Adrenal gland (tissue), 12 donors: ENCODE measurements around the gene VPS50. TPM values are rescaled to one million over a fixed set of nuclear protein-coding genes. Genes with fewer than 3 reads are reported as not detected.

Experiments used
- DNase-seq, 7 donors: peaks; one replicate each; pipeline ENCODE4 v3.0.0-alpha.2; 2019 to 2020
- H3K27ac ChIP-seq, 5 donors: fragments of 200-600 bp; sonication (generic) in 4 of 5; 1 replicate in 3 of 5; 2 replicates in 2 of 5; pipeline versions ENCODE4 v1.5.1 to v1.8.0; 2016 to 2020; ENCODE audit warnings: mild to moderate bottlenecking in 1 of 5
- H3K27me3 ChIP-seq: fragments of 200-600 bp; 2 replicates; pipeline ENCODE4 v1.8.0; 2021
- H3K36me3 ChIP-seq, 2 donors: fragments of 200-600 bp; replicated peaks in 1 of 2; 1 replicate in 1 of 2; 2 replicates in 1 of 2; pipeline versions ENCODE4 v1.5.1 to v1.8.0; 2018 to 2022
- H3K4me1 ChIP-seq, 2 donors: fragments of 200-600 bp; replicated peaks in 1 of 2; 1 replicate in 1 of 2; 2 replicates in 1 of 2; pipeline versions ENCODE4 v1.5.1 to v1.8.0; 2018 to 2021
- H3K4me3 ChIP-seq, 4 donors: fragments of 200-600 bp; sonication (generic) in 3 of 4; one replicate each; pipeline ENCODE4 v1.5.1; 2016 to 2018
- H3K9me3 ChIP-seq, 3 donors: fragments of 200-600 bp; sonication (generic) in 1 of 3; replicated peaks in 1 of 3; 1 replicate in 2 of 3; 2 replicates in 1 of 3; pipeline versions ENCODE4 v1.5.1 to v1.8.0; 2016 to 2021
- CTCF ChIP-seq, 6 experiments: fragments of 450-650 bp in 4 of 6; fragments of 200-600 bp in 2 of 6; sonication (generic) in 1 of 6; IDR thresholded peaks; 1 replicate in 5 of 6; 2 replicates in 1 of 6; pipeline versions ENCODE4 v1.5.1 to v1.8.0; 2016 to 2021; ENCODE audit warnings: antibody characterized with exemption in 6 of 6, mild to moderate bottlenecking in 2 of 6, moderate library complexity in 1 of 6
- POLR2A ChIP-seq, 2 donors: fragments of 450-650 bp; IDR thresholded peaks; one replicate each; pipeline ENCODE4 v1.6.1; 2017; ENCODE audit warnings: antibody characterized with exemption in 2 of 2, mild to moderate bottlenecking in 2 of 2, moderate library complexity in 1 of 2
- WGBS, 4 donors: extraction: QIAGEN DNeasy Blood & Tissue Kit in 2 of 4; methylation state at CpG; one replicate each; pipeline versions ENCODE4 v1.1.5 to v1.1.7; 2013 to 2017; 5-methylcytosine and 5-hydroxymethylcytosine counted together
- intact Hi-C, 2 donors: fragments of 100-400 bp; cut with DNase I; formaldehyde crosslinking; loops; one replicate each; pipeline versions ENCODE4 v1.14.1 to v1.15.0; 2022 to 2023
- polyA plus RNA-seq, 3 donors: library from polyadenylated mRNA; stranded (reverse); fragments of 200-250 nt in 2 of 3; fragments of 350-450 nt in 1 of 3; fragmentation: Illumina TruSeq in 1 of 3; extraction: RNeasy Lipid Tissue Mini Kit (QIAGEN cat#74804) in 1 of 3; gene quantifications; one replicate each; pipeline ENCODE4 v1.2.3, GENCODE V29; 2013 to 2014
- total RNA-seq, 9 donors: library from RNA; depleted of rRNA in 4 of 9; stranded (reverse); fragments of >200 nt in 4 of 9; fragments of 120-200 nt in 1 of 9; fragmentation: NEBNext Ultra II Directional in 1 of 9; extraction: Animal tissue kit (Norgen Biotek cat#: 25700) in 1 of 9; gene quantifications; one replicate each; pipeline versions ENCODE4 v1.1.0 to v1.2.4, GENCODE V29; 2013 to 2023
- donor health status: healthy with polysubstance abuse.
- donor health status: Bipolar disorder and iron deficiency.
- donor health status: DM: yes; HTN: yes; CAD: no.
- donor health status: DM: no; HTN: no; CAD: no.
- donor health status: DM: no; HTN: no; CAD: no.
- donor health status: DM: yes; HTN: yes; CAD: no.

VPS50 gene
- total and polyA plus RNA-seq, 12 donors: 6.9 to 60.6 (median 24.0) TPM

DNA sequence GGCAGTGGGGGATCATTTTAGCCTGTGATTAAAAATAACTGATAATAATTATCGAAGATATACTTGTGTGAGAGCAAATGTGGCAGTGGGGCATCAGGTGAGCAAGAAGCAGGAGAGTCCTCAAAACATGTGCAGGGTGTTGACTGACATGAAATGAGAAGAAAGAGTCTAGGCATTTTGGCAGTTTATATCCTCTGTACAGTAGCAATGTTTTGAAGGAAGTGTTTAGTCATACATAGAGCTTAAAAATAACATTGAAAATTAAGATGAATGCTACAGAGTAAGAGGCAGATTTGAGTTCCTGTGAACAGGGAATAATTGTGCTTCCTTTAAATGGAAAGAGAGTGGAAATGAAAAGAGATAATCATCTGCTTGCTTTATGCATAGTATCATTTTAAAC is 47.4 kb downstream of the VPS50 start:
- no peaks in the 10 kb centered on the region for H3K27me3 ChIP-seq
- no peak for TF ChIP-seq POLR2A (IDR thresholded peaks at IDR 0.05)
- no peak for TF ChIP-seq CTCF (IDR thresholded peaks at IDR 0.05)
- intact Hi-C loops: no loop called here
- H3K4me3 ChIP-seq: no peak overlapping the region
- H3K9me3 ChIP-seq: no peaks in the 10 kb centered on the region
- peaks cover 0 to 15% of the 10 kb centered on the region in 2 donors for H3K36me3 ChIP-seq
- H3K27ac ChIP-seq: no peak overlapping the region
- 87 to 98% (median 93%) methylated on average over 1 of the region's 1 CpG for WGBS, 4 donors
- no peaks in the 10 kb centered on the region for H3K4me1 ChIP-seq
- DNase-seq: no peak

- intact Hi-C loops: no loop called here
- Histone ChIP-seq H3K36me3 (no peaks in the 10 kb centered on the region), H3K4me1 (no peaks in the 10 kb centered on the region), H3K27me3 (no peaks in the 10 kb centered on the region), H3K4me3 (no peak overlapping the region), H3K9me3 (no peaks in the 10 kb centered on the region), H3K27ac (no peak overlapping the region)
- DNase-seq: no peak
- TF ChIP-seq POLR2A (IDR thresholded peaks at IDR 0.05) (no peak), CTCF (IDR thresholded peaks at IDR 0.05) (no peak)
- WGBS, 4 donors: 43 to 60% (median 57%) methylated on average over 1 of the region's 1 CpG
Observed at GRCh38 chr7:93284908-93285307, 52.7 kb downstream of the VPS50 start.

DNA sequence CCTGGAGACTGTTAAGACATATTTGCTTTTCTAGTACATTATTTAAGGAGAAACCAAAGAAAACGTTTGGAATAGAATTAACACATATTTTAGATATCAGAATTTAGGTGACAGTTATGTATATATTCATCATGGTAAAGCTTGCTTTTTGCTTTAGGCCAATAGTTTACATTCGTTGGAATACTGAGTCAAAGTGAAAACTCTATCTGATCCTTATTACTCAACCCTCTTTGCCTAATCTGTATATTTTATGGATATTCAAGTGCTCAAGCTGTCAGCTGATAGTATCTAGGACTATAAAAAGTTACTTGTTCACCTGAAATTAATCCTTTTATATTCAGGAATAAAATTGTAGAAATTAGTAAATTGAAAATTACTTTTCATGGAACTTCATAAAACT is 61.1 kb downstream of the VPS50 start:
- peaks cover 0 to 11% (median 0%) of the 10 kb centered on the region in 3 donors for H3K9me3 ChIP-seq
- H3K27me3 ChIP-seq: no peaks in the 10 kb centered on the region
- DNase-seq: no peak
- H3K27ac ChIP-seq: no peak overlapping the region
- H3K4me1 ChIP-seq: no peaks in the 10 kb centered on the region
- intact Hi-C loops: no loop called here
- TF ChIP-seq POLR2A (IDR thresholded peaks at IDR 0.05) (no peak), CTCF (IDR thresholded peaks at IDR 0.05) (no peak)
- H3K36me3 ChIP-seq: no peaks in the 10 kb centered on the region
- WGBS, 4 donors: 77 to 85% (median 81%) methylated on average over 2 of the region's 2 CpGs
- no peak overlapping the region for H3K4me3 ChIP-seq

GRCh38 chr7:93298206-93298605 is 66.0 kb downstream of the VPS50 start:
- intact Hi-C loops: no loop called here
- Histone ChIP-seq H3K4me3 (no peak overlapping the region), H3K27ac (no peak overlapping the region), H3K27me3 (no peaks in the 10 kb centered on the region), H3K36me3 (no peaks in the 10 kb centered on the region), H3K4me1 (no peaks in the 10 kb centered on the region), H3K9me3 (peaks cover 0 to 11% (median 0%) of the 10 kb centered on the region in 3 donors)
- no peak for TF ChIP-seq POLR2A (IDR thresholded peaks at IDR 0.05)
- TF ChIP-seq CTCF (IDR thresholded peaks at IDR 0.05): no peak
- 94 to 100% (median 100%) methylated on average over 1 of the region's 1 CpG for WGBS, 4 donors
- DNase-seq: no peak
